ENCODE results near the gene SIPA1L3. TPM values are rescaled to one million over a fixed set of nuclear protein-coding genes. Genes with fewer than 3 reads are reported as not detected.

SIPA1L3 gene
- total and polyA plus RNA-seq, 8 donors, result 19.7 to 44.8 (median 25.8) TPM

DNA sequence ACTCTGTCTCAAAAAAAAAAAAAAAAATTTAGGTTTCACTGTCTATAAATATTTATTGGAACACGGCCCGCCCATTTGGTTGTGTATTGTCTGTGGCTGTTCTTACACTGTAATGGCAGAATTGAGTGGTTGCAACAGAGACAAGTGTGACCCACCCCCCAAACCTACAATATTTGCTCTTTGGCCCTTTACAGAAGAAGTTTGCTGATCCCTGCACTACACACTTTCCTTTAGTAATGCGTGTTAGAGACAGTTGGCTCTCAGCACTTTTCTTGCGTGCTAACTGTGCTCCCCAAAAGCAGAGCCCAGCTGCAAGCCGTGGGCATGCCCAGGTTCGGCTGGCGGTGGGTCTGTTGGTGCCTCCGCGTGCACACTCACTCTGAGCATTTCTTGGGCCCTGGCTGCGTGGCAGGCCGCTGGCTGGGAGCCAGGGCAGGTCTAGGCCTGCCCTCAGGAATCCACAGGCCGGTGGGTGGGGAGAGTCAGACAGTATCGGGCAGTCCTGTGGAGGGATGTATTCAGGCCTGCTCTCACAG, 72.6 kb downstream of the SIPA1L3 start:
- Histone ChIP-seq H3K4me1 (peaks cover 6 to 17% (median 8%) of the 10 kb centered on the region in 3 donors), H3K27me3 (no peaks in the 10 kb centered on the region), H3K9me3 (no peaks in the 10 kb centered on the region), H3K36me3 (no peaks in the 10 kb centered on the region), H3K27ac (no peak overlapping the region), H3K4me3 (no peak overlapping the region)
- FAIRE-seq, result no peak
- peak in 5 of 6 donors; percentile 26 to 74 (median 59) for DNase-seq
- WGBS, 2 donors, result 43 to 53% methylated on average over 13 of the region's 13 CpGs
- intact Hi-C loops (cut with DNase I), result no loop called here
- peak; percentile 51 to 65 (median 64) for ATAC-seq
- no peak for TF ChIP-seq CTCF (IDR thresholded peaks at IDR 0.05)

DNA sequence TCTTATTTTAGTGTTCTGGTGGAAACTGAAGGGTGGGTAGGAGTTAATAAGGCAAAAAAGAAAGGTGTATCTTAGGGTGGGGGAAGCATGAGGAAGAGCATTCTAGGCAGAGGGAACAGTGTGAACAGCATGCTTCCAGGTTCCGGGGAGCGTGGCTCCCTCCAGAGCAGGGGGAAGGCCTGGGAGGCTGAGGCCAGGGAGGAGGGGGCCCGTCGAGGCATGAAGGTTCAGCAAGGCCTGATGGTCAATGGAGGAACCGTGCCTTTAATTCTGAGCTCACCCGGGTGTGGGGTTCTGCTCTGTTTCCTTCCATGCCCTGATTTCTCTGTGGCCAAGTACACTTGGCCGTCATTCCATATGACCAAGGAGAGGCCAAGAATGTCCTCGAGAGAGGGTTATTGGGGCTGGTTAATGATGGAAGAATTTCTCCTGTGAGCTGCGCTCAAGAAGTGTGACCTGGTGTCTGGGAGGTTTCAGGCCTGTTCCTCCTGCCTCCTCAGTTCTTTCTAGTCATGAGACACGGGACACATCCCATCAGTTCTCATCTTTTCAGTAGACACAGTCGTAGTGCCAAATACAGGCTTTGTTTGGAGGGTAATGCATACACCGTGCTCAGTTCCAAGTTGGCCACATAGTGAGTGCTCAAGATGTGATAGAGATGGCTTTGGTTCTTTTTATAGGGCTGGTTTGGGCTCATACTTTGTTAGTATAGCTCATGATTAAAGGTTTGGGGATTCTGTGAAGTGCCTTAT, 73.6 kb downstream of the SIPA1L3 start:
- H3K9me3 ChIP-seq, result no peaks in the 10 kb centered on the region
- FAIRE-seq (no peak), ATAC-seq (no peak), DNase-seq (peak in 1 of 6 donors; percentile 44)
- TF ChIP-seq CTCF (IDR thresholded peaks at IDR 0.05), result no peak
- no peak overlapping the region for H3K4me3 ChIP-seq
- no peak overlapping the region for H3K27ac ChIP-seq
- no peaks in the 10 kb centered on the region for H3K27me3 ChIP-seq
- WGBS, 2 donors, result 90% methylated on average over 12 of the region's 12 CpGs
- peaks cover 6 to 17% (median 8%) of the 10 kb centered on the region in 3 donors for H3K4me1 ChIP-seq
- intact Hi-C loops (cut with DNase I), result no loop called here
- no peaks in the 10 kb centered on the region for H3K36me3 ChIP-seq

- no peak for TF ChIP-seq CTCF (IDR thresholded peaks at IDR 0.05)
- intact Hi-C loops (cut with DNase I), result no loop called here
- H3K36me3 ChIP-seq, result no peaks in the 10 kb centered on the region
- 41% methylated on average over 13 of the region's 13 CpGs for WGBS, 2 donors
- H3K9me3 ChIP-seq, result no peaks in the 10 kb centered on the region
- FAIRE-seq (no peak), ATAC-seq (peak; percentile 70 to 84 (median 76)), DNase-seq (peak in 2 of 6 donors; percentile 27 to 44)
- no peak overlapping the region for H3K4me3 ChIP-seq
- peak overlapping the region in 1 of 4 donors; percentile 30 for H3K27ac ChIP-seq
- peaks cover 6 to 17% (median 8%) of the 10 kb centered on the region in 3 donors for H3K4me1 ChIP-seq
- no peaks in the 10 kb centered on the region for H3K27me3 ChIP-seq
Measured at GRCh38 chr19:37981785-37982475, 74.9 kb downstream of the SIPA1L3 start.

DNA sequence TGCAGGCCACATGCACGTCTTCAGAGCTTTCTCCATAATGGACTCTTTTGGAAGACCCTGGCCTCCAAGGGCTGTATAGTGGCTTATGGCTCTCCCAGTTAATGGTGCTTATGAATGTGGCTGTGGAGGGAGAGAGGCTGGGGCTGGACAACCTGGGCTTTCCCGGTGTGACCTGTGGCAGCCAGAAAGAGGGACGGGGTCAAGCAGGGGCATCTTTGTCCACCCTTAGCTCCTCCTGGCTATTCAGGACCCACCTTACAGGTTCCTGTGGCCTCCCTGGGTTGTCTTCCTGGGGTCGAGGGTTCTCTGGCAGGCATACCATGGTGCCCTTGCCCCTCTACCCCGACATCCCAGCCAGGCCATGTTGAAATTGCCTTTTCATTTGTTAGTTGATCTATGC, 75.6 kb downstream of the SIPA1L3 start:
- no peak for TF ChIP-seq CTCF (IDR thresholded peaks at IDR 0.05)
- ATAC-seq (no peak), DNase-seq (peak in 1 of 6 donors; percentile 27), FAIRE-seq (no peak)
- no peak overlapping the region for H3K4me3 ChIP-seq
- intact Hi-C loops (cut with DNase I), result no loop called here
- H3K9me3 ChIP-seq, result no peaks in the 10 kb centered on the region
- no peak overlapping the region for H3K27ac ChIP-seq
- no peaks in the 10 kb centered on the region for H3K27me3 ChIP-seq
- WGBS, 2 donors, result 95 to 97% methylated on average over 5 of the region's 5 CpGs
- peaks cover 6 to 17% (median 8%) of the 10 kb centered on the region in 3 donors for H3K4me1 ChIP-seq
- no peaks in the 10 kb centered on the region for H3K36me3 ChIP-seq

All from pancreas (tissue), 10 donors.